Activated T-cell treated with anti-CD3 and anti-CD28 coated beads, Interleukin-2, amount 50 U/mL, for 72 hours (primary cell): ENCODE measurements around the gene MAB21L1. TPM values are rescaled to one million over a fixed set of nuclear protein-coding genes. Genes with fewer than 3 reads are reported as not detected.

Source experiments
- ATAC-seq, 2 donors: fragments of 150-1000 bp; cut with Tn5 transposase; replicated peaks in 1 of 2; 2 replicates each; pipeline ENCODE4 v1.10.0; 2021; ENCODE audit warnings: moderate library complexity in 2 of 2, mild to moderate bottlenecking in 1 of 2
- DNase-seq, 2 donors: peaks; one replicate each; pipeline ENCODE4 v3.0.0; 2021 to 2022; ENCODE audit warnings: mixed read lengths in 1 of 2
- H3K27ac Mint-ChIP-seq: one replicate; pipeline ENCODE4 v1.8.0; 2022; ENCODE audit warnings: mild to moderate bottlenecking, moderate library complexity, mixed read lengths
- H3K27me3 Mint-ChIP-seq: one replicate; pipeline ENCODE4 v1.8.0; 2022; ENCODE audit warnings: low read depth, mixed read lengths
- H3K36me3 Mint-ChIP-seq, 2 donors: one replicate each; pipeline ENCODE4 v1.8.0; 2022; ENCODE audit warnings: mixed read lengths in 2 of 2, mild to moderate bottlenecking in 1 of 2; ENCODE audit not compliant: insufficient read depth in 2 of 2
- H3K4me1 Mint-ChIP-seq: one replicate; pipeline ENCODE4 v1.8.0; 2022; ENCODE audit warnings: low read depth, mixed read lengths
- H3K4me3 Mint-ChIP-seq, 2 donors: one replicate each; pipeline ENCODE4 v1.8.0; 2022; ENCODE audit warnings: mild to moderate bottlenecking in 2 of 2, mixed read lengths in 2 of 2, moderate library complexity in 2 of 2
- H3K9me3 Mint-ChIP-seq, 2 donors: one replicate each; pipeline ENCODE4 v1.8.0; 2022; ENCODE audit warnings: mixed read lengths in 2 of 2
- total RNA-seq, 2 donors: library from RNA; stranded (reverse); gene quantifications; one replicate each; pipeline ENCODE4 v1.2.3, GENCODE V29; 2022

The MAB21L1 gene
- total RNA-seq, 2 donors from 2014 or later, result not detected

DNA sequence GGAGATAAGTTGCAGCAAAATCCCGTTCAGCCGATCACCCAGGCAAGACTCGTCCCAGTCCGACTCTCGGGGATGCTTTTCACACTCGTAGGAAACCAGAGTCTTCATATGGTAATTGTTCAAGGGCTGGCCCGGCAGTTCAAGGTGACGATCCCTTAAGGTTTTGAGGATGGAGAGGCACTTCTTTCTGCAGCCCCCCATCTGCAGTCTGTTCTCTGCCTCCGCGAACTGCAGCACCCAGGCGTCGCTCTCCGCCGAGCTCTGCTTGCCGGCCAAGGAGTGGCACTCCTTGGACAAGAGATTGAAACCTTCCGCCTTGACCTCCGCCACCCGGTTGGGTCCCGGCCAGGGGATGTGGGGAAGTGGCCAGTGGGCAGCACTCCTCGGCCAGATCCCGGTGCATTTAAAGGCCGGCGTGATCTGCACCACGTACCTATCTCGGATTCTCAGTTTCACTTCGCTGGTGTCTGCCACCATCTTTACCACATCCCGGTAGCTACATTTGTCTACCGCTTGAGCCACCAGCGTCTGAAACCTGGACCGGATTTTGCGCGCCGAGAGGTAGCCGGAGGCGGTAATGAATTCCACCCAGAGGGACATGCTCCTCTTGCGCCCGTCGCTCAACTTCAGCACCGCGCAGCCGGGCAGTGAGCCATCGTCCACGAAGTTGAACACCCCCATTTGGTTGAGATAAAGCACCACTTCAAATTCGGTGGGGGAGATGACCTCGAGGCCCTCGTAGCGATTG, 1.1 kb downstream of the MAB21L1 start:
- ATAC-seq, result peak; percentile 30 to 44
- Mint-ChIP-seq H3K4me1 (peaks cover 57% of the 10 kb centered on the region), H3K9me3 (no peaks in the 10 kb centered on the region), H3K36me3 (peaks cover 4 to 11% of the 10 kb centered on the region in 2 donors), H3K27me3 (peaks cover 66% of the 10 kb centered on the region), H3K27ac (peak overlapping the region; percentile 60), H3K4me3 (peak overlapping the region; percentile 77 to 86)
- peak; percentile 13 to 28 for DNase-seq

DNA sequence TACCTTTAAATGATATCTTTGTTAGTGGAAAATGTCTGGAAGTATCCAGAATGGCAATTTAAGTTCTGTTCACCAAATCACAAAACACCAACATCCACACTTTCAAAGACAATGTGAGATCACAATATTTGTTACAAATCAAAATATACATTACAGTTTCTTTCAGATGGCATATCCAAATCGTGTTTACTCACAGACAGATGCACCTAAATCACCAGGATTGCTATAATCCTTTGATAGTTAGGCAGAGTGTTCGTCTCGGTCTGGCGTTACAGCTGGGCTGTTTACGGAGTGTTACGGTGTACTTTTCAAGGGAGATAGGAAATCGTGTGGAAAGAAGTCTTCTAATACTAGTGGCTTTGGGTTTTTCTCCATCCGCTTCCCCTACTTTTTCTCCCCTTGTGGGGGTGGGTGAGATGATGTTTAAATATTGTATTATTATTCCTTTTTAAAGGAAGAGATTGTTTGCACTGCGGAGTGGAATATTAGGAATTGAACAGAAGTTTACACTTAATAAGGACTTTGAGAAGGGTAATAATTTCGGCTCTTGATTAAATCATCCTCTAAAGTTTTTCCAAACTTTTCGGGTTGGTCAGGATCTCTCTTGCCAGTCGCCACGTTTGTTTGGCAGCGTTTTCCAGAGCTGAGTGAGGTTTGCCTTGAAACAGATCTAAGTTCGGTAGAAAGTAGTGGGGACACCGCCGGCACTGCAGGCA, 1.8 kb downstream of the MAB21L1 start:
- H3K27me3 Mint-ChIP-seq, result peaks cover 73% of the 10 kb centered on the region
- ATAC-seq, result no peak
- DNase-seq, result no peak
- H3K4me1 Mint-ChIP-seq, result peaks cover 61% of the 10 kb centered on the region
- H3K4me3 Mint-ChIP-seq, result peak overlapping the region; percentile 77 to 86
- peaks cover 8 to 17% of the 10 kb centered on the region in 2 donors for H3K36me3 Mint-ChIP-seq
- peak overlapping the region; percentile 38 for H3K27ac Mint-ChIP-seq
- no peaks in the 10 kb centered on the region for H3K9me3 Mint-ChIP-seq

DNA sequence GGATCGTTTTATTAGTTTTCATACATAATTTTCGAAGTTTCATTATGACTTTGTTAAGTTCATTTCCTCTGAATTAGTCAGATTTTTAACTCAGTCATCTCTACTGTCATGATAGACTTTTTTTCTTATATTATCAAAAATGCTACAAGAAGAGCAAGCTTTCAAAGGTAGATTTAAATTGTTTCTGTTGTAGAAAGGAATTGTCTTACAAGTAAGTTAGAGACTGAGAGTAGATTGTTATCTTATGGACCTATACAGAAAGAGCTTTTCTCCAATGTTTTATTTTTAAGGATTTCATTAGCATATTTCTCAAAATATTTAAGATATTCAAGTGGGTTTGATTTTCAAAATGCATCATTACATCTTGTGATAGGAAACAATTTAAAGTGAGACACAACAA, 2.7 kb downstream of the MAB21L1 start:
- H3K9me3 Mint-ChIP-seq, result no peaks in the 10 kb centered on the region
- no peak overlapping the region for H3K4me3 Mint-ChIP-seq

DNA sequence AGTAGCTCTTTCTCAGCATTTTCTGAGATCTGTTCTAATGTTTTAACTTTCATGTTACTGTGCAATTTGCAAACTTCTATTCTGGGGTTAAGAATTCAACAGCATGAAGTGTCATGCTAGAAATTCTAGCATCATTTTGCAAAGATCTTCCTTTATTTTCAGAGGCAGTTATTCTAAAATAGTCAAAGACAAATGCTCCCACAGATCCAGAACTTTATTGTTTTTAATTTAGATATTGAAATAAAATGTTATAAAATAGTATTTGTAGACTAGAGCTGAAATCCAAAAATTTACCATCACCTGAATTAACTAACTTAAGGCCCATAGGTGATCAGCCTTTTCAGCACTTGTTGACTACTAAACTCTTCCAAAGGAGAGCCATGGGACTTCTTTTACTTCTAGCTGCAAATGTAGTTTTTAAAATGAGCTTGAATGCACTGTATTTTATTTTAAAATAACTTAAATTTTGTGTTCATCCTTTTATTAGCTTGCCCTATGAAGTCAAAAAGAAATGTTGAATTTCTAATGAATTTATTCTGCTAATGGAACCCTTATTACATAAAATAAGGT, 3.2 kb downstream of the MAB21L1 start:
- peaks cover 55% of the 10 kb centered on the region for H3K4me1 Mint-ChIP-seq
- ATAC-seq (no peak), DNase-seq (no peak)
- H3K4me3 Mint-ChIP-seq, result no peak overlapping the region
- peaks cover 72% of the 10 kb centered on the region for H3K27me3 Mint-ChIP-seq
- H3K36me3 Mint-ChIP-seq, result peaks cover 8 to 17% of the 10 kb centered on the region in 2 donors
- H3K9me3 Mint-ChIP-seq, result peaks cover 0 to 2% of the 10 kb centered on the region in 2 donors
- H3K27ac Mint-ChIP-seq, result no peak overlapping the region

More for the DNA sequence above, 2.7 kb downstream of the MAB21L1 start:
- DNase-seq, result no peak
- Mint-ChIP-seq H3K4me1 (peaks cover 60% of the 10 kb centered on the region), H3K27ac (no peak overlapping the region), H3K27me3 (peaks cover 73% of the 10 kb centered on the region), H3K36me3 (peaks cover 8 to 17% of the 10 kb centered on the region in 2 donors)
- no peak for ATAC-seq

DNA sequence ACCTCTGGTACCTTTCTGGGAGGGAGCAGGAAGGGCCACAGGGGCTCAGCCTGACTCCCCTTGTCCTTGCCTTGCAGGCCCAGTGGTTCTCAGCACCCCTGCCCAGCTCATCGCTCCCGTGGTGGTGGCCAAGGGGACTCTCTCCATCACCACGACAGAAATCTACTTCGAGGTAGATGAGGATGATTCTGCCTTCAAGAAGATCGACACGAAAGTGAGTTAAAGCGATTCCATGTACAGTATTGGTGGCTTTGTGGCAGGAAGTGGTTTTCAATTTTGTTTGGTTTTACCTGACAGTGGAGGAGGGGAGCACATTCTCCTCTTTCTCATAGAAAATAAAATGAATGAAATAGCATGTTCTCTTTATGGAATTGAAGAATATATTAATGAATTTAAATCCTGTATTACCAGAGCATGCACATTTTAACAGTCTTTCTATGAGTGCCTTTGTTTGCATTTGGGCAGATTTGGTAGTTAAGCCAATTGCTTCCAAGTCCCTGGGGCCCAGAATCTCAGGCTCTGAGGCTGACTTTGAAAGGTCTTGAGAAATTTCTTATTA, 4.1 kb downstream of the MAB21L1 start:
- H3K27me3 Mint-ChIP-seq, result peaks cover 67% of the 10 kb centered on the region
- peak; percentile 1 to 10 for DNase-seq
- peak; percentile 39 to 40 for ATAC-seq

DNA sequence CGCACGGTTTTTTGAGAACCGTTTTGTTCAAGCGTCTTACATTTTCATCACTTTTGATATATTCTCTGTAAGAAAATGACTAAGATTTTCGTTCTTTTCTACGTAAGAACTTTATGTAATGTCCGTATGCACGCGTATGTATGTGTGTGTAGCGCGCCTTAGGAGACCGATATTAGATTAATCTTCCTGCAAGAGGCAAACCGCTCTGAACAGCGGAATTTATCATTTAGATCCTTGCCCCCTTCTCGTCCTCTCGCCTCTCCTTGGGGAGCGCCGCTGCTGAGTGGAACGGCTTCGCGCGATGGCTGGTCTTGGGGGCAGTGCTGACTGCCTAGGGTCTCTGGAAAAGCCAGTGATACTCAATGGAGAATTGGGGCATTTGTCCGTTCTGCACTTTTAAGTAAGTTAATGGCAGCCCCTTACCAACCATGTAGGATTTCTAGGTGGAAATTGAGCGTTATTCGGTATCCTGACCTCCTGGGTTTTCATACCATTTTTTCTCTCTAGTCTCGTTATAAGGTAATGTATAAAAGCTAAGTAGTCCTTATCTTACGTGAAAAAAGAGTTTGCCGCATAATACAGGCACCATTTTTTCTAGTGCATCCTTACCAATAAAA, 4.7 kb downstream of the MAB21L1 start:
- Mint-ChIP-seq H3K4me3 (peak overlapping the region; percentile 45 to 73), H3K27me3 (peaks cover 61% of the 10 kb centered on the region), H3K27ac (no peak overlapping the region), H3K9me3 (peaks cover 0 to 2% of the 10 kb centered on the region in 2 donors), H3K36me3 (peaks cover 8 to 17% of the 10 kb centered on the region in 2 donors), H3K4me1 (peaks cover 46% of the 10 kb centered on the region)
- peak; percentile 41 to 43 for ATAC-seq
- no peak for DNase-seq

More for the DNA sequence above, 4.1 kb downstream of the MAB21L1 start:
- Mint-ChIP-seq H3K27ac (no peak overlapping the region), H3K36me3 (peaks cover 8 to 17% of the 10 kb centered on the region in 2 donors), H3K4me3 (peak overlapping the region in 1 of 2 donors; percentile 52), H3K4me1 (peaks cover 51% of the 10 kb centered on the region), H3K9me3 (peaks cover 0 to 2% of the 10 kb centered on the region in 2 donors)

DNA sequence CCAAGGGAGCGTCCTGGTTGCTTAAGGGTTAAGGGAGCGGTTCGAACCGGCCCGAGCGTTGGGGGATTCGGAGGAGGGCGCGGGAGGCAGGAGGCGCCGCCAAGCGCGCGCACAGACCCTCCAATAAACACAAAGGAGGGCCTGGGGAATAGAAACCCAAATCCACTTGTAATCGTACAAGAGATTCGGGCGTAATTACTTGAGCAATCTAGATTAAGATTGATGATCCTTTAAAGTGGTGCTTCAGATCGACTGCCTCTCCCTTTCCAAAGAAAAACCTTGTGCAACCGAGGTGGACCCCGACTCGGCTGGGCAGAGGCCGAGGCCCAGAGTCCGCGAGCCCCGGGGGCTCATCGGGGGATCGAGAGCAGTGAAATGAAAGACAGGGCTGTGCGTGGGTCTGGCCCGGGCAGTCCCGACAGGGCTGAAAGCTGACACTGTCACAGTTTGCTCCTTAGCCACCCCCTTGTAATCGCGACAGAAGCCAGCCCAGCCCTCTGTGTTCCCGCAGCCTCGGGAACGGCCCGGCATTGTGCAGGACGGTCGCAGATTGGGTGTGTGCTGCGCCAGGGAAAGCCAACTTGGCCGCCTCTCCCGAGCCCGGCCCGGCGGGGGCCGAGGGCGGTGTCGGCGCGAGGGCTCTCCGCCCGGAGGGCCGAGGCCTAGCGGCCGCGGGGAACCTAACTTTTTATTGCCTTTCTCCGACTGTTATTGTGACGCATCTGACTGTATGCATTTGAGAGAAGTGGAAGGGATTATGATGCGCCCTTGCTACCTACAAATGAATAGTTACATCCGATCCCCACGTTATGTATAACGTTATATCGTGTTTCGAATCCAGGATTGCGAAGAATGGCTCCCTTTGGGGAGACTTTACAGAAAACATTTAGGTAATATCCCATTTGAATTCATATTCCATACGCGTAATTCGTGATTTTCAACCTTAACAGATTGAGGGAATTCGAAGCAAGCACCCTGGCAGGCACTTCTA, 5.5 kb downstream of the MAB21L1 start:
- ATAC-seq (peak; percentile 35 to 37), DNase-seq (peak in 1 of 2 donors; percentile 2)
- H3K36me3 Mint-ChIP-seq, result peaks cover 8 to 15% of the 10 kb centered on the region in 2 donors
- peak overlapping the region; percentile 45 to 73 for H3K4me3 Mint-ChIP-seq
- no peak overlapping the region for H3K27ac Mint-ChIP-seq
- peaks cover 37% of the 10 kb centered on the region for H3K4me1 Mint-ChIP-seq
- H3K9me3 Mint-ChIP-seq, result peaks cover 0 to 2% of the 10 kb centered on the region in 2 donors
- peaks cover 52% of the 10 kb centered on the region for H3K27me3 Mint-ChIP-seq

DNA sequence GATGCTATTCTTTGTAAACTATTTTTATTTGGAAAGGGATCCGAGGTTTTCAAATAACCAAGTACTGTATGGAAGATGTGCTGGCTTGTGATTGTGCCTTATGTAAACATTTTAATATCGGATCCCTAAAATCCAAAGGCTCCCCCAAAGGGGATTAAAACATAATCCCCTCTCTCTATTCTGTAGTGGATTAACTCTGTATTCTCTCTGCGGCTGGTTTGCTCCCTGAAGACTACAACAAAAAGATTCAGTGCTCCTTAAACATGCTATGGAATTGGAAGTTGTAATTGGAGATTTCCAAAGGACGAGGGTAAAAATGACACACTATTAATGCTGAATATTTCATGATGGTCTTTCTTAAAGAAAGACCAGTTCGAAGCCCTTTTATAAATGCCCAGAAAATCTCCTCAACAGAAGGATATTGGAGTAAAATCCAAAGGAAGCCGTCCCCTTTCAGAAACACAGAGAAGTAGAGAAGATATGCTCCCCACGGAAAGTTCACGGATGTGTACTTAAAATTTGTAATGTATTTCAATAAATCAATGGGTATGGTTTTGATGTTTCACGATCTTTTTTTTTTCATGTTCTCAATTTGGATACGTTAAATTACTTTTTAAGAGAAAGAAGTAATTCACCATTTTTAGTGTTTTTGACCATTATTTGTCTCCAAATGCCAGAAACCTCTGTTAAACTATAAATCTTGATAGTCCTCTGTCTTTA, 6.5 kb downstream of the MAB21L1 start:
- Mint-ChIP-seq H3K4me1 (peaks cover 29% of the 10 kb centered on the region), H3K36me3 (peaks cover 8 to 11% of the 10 kb centered on the region in 2 donors), H3K9me3 (peaks cover 0 to 2% of the 10 kb centered on the region in 2 donors), H3K27me3 (peaks cover 42% of the 10 kb centered on the region), H3K4me3 (peak overlapping the region; percentile 45 to 73), H3K27ac (peak overlapping the region; percentile 55)
- DNase-seq (no peak), ATAC-seq (no peak)

DNA sequence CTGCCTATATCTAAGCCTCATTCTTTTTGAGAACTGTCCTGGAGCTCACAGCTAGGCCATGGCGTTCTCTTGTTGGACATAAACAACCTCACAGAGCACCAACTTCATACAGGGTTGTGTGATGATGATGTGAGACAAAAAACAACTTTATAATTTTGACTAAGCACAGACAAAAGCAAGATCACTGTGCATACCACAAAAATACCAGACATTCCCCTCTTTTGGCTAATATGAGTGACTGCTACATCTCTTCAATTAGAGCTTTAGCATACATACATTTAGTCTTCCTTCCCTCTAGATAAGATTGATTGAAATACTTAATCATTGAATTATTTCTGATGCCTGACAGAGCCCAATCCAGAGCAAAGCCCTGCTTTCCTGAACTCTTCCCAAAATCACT, 8.3 kb downstream of the MAB21L1 start:
- no peak for DNase-seq
- Mint-ChIP-seq H3K9me3 (peaks cover 0 to 2% of the 10 kb centered on the region in 2 donors), H3K4me3 (no peak overlapping the region), H3K4me1 (peaks cover 22% of the 10 kb centered on the region), H3K27me3 (peaks cover 35% of the 10 kb centered on the region), H3K27ac (peak overlapping the region; percentile 60), H3K36me3 (peaks cover 7 to 8% of the 10 kb centered on the region in 2 donors)
- ATAC-seq, result no peak

DNA sequence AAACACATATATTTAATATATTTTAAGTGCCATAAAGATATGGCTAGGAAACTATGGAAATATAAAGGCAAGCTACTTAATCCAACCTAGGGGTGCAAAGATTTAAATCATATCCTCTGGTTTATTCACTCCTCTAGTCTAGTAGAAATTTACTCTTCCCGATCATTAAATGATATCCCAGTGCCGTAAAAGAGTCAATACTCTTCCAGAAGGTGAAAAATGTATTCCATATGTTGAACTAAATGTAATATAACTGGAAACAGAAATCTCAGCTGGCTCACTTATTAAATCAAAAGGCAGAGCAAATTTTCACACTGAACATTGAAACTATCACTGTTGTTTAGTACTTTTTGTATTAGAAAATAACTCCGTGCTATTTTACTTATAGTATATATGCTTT, 11.1 kb downstream of the MAB21L1 start:
- Mint-ChIP-seq H3K27me3 (peaks cover 20% of the 10 kb centered on the region), H3K4me3 (no peak overlapping the region), H3K9me3 (peaks cover 0 to 2% of the 10 kb centered on the region in 2 donors), H3K36me3 (peaks cover 3 to 6% of the 10 kb centered on the region in 2 donors), H3K4me1 (peaks cover 4% of the 10 kb centered on the region), H3K27ac (no peak overlapping the region)
- ATAC-seq (no peak), DNase-seq (no peak)

DNA sequence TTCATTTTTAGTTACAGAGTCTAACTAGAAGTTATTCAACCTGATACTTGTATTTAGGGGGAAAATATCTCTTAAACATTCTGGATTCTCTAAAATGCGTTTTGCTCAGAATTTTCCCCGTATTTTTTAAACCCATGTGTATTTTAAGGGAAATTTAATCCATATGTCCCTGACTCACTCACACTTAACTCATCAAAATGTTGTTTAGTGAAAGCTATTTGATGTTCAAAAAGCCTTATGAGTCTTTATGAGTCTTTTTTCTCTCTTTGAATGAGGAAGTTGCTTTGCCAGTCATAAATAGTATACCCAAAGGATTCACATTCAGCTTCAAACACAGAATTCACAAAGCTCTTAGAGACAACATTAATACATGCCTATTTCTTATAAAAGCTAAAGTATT, 16.4 kb downstream of the MAB21L1 start:
- no peaks in the 10 kb centered on the region for H3K27me3 Mint-ChIP-seq
- H3K36me3 Mint-ChIP-seq, result no peaks in the 10 kb centered on the region
- ATAC-seq, result no peak
- no peak overlapping the region for H3K27ac Mint-ChIP-seq
- H3K4me1 Mint-ChIP-seq, result no peaks in the 10 kb centered on the region
- no peak for DNase-seq
- H3K4me3 Mint-ChIP-seq, result no peak overlapping the region
- peaks cover 0 to 2% of the 10 kb centered on the region in 2 donors for H3K9me3 Mint-ChIP-seq
